Measurements from ENCODE around the gene ZNF827. TPM values are rescaled to one million over a fixed set of nuclear protein-coding genes. Genes with fewer than 3 reads are reported as not detected.

ZNF827 gene
- total and polyA plus RNA-seq, 2 experiments from 2014 or later: 20.3 to 33.1 TPM

DNA sequence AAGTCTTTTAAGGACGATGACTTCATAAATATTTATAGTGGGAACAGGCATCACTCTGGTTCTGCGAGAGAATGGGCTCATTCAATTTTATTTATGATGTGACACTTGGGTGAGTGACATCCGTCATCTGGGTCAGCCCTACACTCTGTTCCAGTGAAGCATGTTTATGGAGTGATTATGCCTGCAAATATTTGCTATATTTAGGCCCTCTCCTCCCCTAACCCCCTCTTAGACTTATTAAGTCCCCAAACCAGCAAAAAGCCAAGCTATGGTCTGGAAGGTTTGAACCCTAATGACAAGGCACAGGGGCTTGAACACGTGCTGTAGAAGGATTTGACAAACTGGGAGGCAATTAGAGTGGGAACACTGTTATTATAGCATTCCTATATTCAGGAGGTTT lies 202.8 kb downstream of the ZNF827 start (continued):
- TF ChIP-seq, protein P1, sequence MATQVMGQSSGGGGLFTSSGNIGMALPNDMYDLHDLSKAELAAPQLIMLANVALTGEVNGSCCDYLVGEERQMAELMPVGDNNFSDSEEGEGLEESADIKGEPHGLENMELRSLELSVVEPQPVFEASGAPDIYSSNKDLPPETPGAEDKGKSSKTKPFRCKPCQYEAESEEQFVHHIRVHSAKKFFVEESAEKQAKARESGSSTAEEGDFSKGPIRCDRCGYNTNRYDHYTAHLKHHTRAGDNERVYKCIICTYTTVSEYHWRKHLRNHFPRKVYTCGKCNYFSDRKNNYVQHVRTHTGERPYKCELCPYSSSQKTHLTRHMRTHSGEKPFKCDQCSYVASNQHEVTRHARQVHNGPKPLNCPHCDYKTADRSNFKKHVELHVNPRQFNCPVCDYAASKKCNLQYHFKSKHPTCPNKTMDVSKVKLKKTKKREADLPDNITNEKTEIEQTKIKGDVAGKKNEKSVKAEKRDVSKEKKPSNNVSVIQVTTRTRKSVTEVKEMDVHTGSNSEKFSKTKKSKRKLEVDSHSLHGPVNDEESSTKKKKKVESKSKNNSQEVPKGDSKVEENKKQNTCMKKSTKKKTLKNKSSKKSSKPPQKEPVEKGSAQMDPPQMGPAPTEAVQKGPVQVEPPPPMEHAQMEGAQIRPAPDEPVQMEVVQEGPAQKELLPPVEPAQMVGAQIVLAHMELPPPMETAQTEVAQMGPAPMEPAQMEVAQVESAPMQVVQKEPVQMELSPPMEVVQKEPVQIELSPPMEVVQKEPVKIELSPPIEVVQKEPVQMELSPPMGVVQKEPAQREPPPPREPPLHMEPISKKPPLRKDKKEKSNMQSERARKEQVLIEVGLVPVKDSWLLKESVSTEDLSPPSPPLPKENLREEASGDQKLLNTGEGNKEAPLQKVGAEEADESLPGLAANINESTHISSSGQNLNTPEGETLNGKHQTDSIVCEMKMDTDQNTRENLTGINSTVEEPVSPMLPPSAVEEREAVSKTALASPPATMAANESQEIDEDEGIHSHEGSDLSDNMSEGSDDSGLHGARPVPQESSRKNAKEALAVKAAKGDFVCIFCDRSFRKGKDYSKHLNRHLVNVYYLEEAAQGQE (IDR thresholded peaks at IDR 0.05; ENCODE audit: unreplicated experiment): no peak
- TF ChIP-seq CREB1 (CRISPR knock-in tag; IDR thresholded peaks at IDR 0.05; ENCODE audit: low read depth) (no peak), EZH2 (IDR thresholded peaks at IDR 0.05; ENCODE audit: low read depth, unreplicated experiment) (no peak)

DNA sequence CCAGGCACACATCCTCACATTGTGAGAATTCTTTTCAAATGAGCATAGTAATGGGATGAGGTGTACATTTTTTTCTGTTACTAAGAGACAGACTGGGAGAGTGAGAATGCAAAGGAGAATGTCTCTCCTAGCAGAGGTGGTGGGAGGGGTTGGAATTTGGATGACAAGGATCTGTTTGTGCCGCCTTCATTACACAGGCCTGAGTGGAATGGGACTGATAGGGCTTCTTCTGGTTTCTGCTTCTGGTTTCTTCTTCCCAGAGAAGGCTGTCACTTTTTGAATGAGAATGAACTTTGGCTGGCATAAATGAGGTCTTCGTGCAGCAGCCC lies 203.3 kb downstream of the ZNF827 start:
- TF ChIP-seq STAT1 (IDR thresholded peaks at IDR 0.05; ENCODE audit: unreplicated experiment) (no peak), ZNF114 (CRISPR knock-in tag; IDR thresholded peaks at IDR 0.05) (no peak), ZNF331 (CRISPR knock-in tag; IDR thresholded peaks at IDR 0.05; ENCODE audit: low read depth) (no peak), POLR2AphosphoS5 (IDR thresholded peaks at IDR 0.05; ENCODE audit: low read depth) (no peak), EZH2 (IDR thresholded peaks at IDR 0.05; ENCODE audit: low read depth, unreplicated experiment) (no peak), NANOG (IDR thresholded peaks at IDR 0.05; ENCODE audit: borderline replicate concordance) (no peak), JUNB (IDR thresholded peaks at IDR 0.05; ENCODE audit: unreplicated experiment) (no peak)
- TF ChIP-seq, protein P2, sequence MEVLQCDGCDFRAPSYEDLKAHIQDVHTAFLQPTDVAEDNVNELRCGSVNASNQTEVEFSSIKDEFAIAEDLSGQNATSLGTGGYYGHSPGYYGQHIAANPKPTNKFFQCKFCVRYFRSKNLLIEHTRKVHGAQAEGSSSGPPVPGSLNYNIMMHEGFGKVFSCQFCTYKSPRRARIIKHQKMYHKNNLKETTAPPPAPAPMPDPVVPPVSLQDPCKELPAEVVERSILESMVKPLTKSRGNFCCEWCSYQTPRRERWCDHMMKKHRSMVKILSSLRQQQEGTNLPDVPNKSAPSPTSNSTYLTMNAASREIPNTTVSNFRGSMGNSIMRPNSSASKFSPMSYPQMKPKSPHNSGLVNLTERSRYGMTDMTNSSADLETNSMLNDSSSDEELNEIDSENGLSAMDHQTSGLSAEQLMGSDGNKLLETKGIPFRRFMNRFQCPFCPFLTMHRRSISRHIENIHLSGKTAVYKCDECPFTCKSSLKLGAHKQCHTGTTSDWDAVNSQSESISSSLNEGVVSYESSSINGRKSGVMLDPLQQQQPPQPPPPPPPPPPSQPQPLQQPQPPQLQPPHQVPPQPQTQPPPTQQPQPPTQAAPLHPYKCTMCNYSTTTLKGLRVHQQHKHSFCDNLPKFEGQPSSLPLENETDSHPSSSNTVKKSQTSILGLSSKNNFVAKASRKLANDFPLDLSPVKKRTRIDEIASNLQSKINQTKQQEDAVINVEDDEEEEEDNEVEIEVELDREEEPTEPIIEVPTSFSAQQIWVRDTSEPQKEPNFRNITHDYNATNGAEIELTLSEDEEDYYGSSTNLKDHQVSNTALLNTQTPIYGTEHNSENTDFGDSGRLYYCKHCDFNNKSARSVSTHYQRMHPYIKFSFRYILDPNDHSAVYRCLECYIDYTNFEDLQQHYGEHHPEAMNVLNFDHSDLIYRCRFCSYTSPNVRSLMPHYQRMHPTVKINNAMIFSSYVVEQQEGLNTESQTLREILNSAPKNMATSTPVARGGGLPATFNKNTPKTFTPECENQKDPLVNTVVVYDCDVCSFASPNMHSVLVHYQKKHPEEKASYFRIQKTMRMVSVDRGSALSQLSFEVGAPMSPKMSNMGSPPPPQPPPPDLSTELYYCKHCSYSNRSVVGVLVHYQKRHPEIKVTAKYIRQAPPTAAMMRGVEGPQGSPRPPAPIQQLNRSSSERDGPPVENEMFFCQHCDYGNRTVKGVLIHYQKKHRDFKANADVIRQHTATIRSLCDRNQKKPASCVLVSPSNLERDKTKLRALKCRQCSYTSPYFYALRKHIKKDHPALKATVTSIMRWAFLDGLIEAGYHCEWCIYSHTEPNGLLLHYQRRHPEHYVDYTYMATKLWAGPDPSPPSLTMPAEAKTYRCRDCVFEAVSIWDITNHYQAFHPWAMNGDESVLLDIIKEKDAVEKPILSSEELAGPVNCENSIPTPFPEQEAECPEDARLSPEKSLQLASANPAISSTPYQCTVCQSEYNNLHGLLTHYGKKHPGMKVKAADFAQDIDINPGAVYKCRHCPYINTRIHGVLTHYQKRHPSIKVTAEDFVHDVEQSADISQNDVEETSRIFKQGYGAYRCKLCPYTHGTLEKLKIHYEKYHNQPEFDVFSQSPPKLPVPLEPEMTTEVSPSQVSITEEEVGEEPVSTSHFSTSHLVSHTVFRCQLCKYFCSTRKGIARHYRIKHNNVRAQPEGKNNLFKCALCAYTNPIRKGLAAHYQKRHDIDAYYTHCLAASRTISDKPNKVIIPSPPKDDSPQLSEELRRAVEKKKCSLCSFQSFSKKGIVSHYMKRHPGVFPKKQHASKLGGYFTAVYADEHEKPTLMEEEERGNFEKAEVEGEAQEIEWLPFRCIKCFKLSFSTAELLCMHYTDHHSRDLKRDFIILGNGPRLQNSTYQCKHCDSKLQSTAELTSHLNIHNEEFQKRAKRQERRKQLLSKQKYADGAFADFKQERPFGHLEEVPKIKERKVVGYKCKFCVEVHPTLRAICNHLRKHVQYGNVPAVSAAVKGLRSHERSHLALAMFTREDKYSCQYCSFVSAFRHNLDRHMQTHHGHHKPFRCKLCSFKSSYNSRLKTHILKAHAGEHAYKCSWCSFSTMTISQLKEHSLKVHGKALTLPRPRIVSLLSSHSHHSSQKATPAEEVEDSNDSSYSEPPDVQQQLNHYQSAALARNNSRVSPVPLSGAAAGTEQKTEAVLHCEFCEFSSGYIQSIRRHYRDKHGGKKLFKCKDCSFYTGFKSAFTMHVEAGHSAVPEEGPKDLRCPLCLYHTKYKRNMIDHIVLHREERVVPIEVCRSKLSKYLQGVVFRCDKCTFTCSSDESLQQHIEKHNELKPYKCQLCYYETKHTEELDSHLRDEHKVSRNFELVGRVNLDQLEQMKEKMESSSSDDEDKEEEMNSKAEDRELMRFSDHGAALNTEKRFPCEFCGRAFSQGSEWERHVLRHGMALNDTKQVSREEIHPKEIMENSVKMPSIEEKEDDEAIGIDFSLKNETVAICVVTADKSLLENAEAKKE (CRISPR knock-in tag; IDR thresholded peaks at IDR 0.05): no peak
- TF ChIP-seq, protein P3, sequence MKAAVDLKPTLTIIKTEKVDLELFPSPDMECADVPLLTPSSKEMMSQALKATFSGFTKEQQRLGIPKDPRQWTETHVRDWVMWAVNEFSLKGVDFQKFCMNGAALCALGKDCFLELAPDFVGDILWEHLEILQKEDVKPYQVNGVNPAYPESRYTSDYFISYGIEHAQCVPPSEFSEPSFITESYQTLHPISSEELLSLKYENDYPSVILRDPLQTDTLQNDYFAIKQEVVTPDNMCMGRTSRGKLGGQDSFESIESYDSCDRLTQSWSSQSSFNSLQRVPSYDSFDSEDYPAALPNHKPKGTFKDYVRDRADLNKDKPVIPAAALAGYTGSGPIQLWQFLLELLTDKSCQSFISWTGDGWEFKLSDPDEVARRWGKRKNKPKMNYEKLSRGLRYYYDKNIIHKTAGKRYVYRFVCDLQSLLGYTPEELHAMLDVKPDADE (IDR thresholded peaks at IDR 0.05): no peak
- TF ChIP-seq, protein P4, sequence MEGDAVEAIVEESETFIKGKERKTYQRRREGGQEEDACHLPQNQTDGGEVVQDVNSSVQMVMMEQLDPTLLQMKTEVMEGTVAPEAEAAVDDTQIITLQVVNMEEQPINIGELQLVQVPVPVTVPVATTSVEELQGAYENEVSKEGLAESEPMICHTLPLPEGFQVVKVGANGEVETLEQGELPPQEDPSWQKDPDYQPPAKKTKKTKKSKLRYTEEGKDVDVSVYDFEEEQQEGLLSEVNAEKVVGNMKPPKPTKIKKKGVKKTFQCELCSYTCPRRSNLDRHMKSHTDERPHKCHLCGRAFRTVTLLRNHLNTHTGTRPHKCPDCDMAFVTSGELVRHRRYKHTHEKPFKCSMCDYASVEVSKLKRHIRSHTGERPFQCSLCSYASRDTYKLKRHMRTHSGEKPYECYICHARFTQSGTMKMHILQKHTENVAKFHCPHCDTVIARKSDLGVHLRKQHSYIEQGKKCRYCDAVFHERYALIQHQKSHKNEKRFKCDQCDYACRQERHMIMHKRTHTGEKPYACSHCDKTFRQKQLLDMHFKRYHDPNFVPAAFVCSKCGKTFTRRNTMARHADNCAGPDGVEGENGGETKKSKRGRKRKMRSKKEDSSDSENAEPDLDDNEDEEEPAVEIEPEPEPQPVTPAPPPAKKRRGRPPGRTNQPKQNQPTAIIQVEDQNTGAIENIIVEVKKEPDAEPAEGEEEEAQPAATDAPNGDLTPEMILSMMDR (conservative IDR thresholded peaks at IDR 0.05; ENCODE audit: low read depth in 2 of 2): no peak
- ATAC-seq (no peak), DNase-seq (ENCODE audit: low spot score) (peak; percentile 26)
- Mint-ChIP-seq H3K27me3 (ENCODE audit: insufficient read depth, low read depth, poor library complexity) (peaks cover 9% of the 10 kb centered on the region), H3K27ac (no peak overlapping the region), H3K4me3 (no peak overlapping the region; the same call in 2 of the 3 replicates), H3K36me3 (ENCODE audit: low read depth) (no peaks in the 10 kb centered on the region; the same call in 2 of the 3 replicates), H3K9me3 (no peaks in the 10 kb centered on the region), H3K4me1 (peaks cover 35% of the 10 kb centered on the region)
- peaks cover 38% of the 10 kb centered on the region for H3K4me1 ChIP-seq (ENCODE audit: insufficient read depth)
- no peak overlapping the region for H3K4me3 ChIP-seq
- 0 out of 2 replicates have a peak overlapping the region, but pooled peaks have one; percentile 68 for H2AFZ ChIP-seq
- no peaks in the 10 kb centered on the region for H3K36me3 ChIP-seq (ENCODE audit: insufficient read depth)
- H3K4me2 ChIP-seq: peak overlapping the region; percentile 34; the same call in 1 of the 2 replicates
- no peaks in the 10 kb centered on the region for H4K20me1 ChIP-seq (replicated peaks; ENCODE audit: insufficient read depth)
- no peaks in the 10 kb centered on the region for H3K27me3 ChIP-seq (ENCODE audit: insufficient read depth)
- H3K79me2 ChIP-seq (replicated peaks; ENCODE audit: insufficient read depth): no peaks in the 10 kb centered on the region
- no peak overlapping the region for H3K27ac ChIP-seq (ENCODE audit: low read depth)
- peaks cover 4% of the 10 kb centered on the region; the same call in 1 of the 2 replicates for H3K9me2 ChIP-seq (ENCODE audit: insufficient read depth)
- peaks cover 9% of the 10 kb centered on the region for H3F3A ChIP-seq (replicated peaks; ENCODE audit: low read depth)

All from GM23338 (cell line).